NCI-H1105 treated with DMSO at 0.1 percent for 48 hours (cell line): ENCODE measurements around the gene PPIA.
"Not testable (repeated sequence)": the region's sequence is repeated elsewhere in the genome, so short reads cannot be mapped to it uniquely, and the experiment has no call there.

ENCODE experiments used
- DNase-seq: peaks from one replicate; lab custom pipeline; 2025; lab: John Stamatoyannopoulos, UW

The PPIA gene

GRCh38 chr7:44764081-44764480 lies 32.4 kb upstream of the PPIA start:
- DNase-seq: no peak

- no peak for DNase-seq
Observed at GRCh38 chr7:44764665-44765578, 31.6 kb upstream of the PPIA start.

- DNase-seq: no peak
Observed at GRCh38 chr7:44765579-44766415, 30.7 kb upstream of the PPIA start.

- DNase-seq: no peak
Observed at GRCh38 chr7:44766416-44766801, 30.1 kb upstream of the PPIA start.

- no peak for DNase-seq
Observed at GRCh38 chr7:44767134-44767911, 29.2 kb upstream of the PPIA start.

- DNase-seq: peak; percentile 15
Observed at GRCh38 chr7:44767912-44768627, 28.4 kb upstream of the PPIA start.

- no peak for DNase-seq
Observed at GRCh38 chr7:44768628-44769371, 27.7 kb upstream of the PPIA start.

GRCh38 chr7:44769376-44769775 lies 27.1 kb upstream of the PPIA start:
- DNase-seq: no peak

GRCh38 chr7:44769776-44770294 lies 26.6 kb upstream of the PPIA start:
- no peak for DNase-seq

GRCh38 chr7:44771358-44771757 lies 25.1 kb upstream of the PPIA start:
- DNase-seq: no peak

GRCh38 chr7:44772440-44772839 lies 24.0 kb upstream of the PPIA start:
- no peak for DNase-seq

GRCh38 chr7:44772867-44773266 lies 23.6 kb upstream of the PPIA start:
- DNase-seq: no peak

GRCh38 chr7:44774486-44774885 lies 22.0 kb upstream of the PPIA start:
- not testable (repeated sequence) for DNase-seq

GRCh38 chr7:44775383-44776107 lies 20.9 kb upstream of the PPIA start:
- DNase-seq: no peak

GRCh38 chr7:44776211-44776610 lies 20.3 kb upstream of the PPIA start:
- DNase-seq: no peak

- DNase-seq: no peak
Observed at GRCh38 chr7:44782460-44782859, 14.0 kb upstream of the PPIA start.

GRCh38 chr7:44783407-44783806 lies 13.1 kb upstream of the PPIA start:
- DNase-seq: no peak

GRCh38 chr7:44784364-44784763 lies 12.1 kb upstream of the PPIA start:
- DNase-seq: no peak

- DNase-seq: not testable (repeated sequence)
Observed at GRCh38 chr7:44785218-44785617, 11.3 kb upstream of the PPIA start.

GRCh38 chr7:44787041-44787440 lies 9.4 kb upstream of the PPIA start:
- DNase-seq: no peak
